Stimulated activated CD8-positive, alpha-beta memory T cell treated with anti-CD3 and anti-CD28 coated beads, Interleukin-15, amount 100 ng/mL, for 24 hours (primary cell): ENCODE results near the gene GAS2L2.

Source experiments
- DNase-seq: peaks from one replicate; pipeline ENCODE4 v3.0.0-alpha.2; 2020; ENCODE audit warnings: low read depth

The GAS2L2 gene

GRCh38 chr17:35694906-35695305 lies 58.1 kb downstream of the GAS2L2 start:
- DNase-seq = no peak
